NK-92 (cell line): ENCODE results near the gene MELTF.

Experiments used
- DNase-seq: peaks from one replicate; lab custom pipeline; 2025; ENCODE audit not compliant: unreplicated experiment; lab: John Stamatoyannopoulos, UW

The MELTF gene

GRCh38 chr3:196995027-196995426 is 34.6 kb downstream of the MELTF start:
- no peak for DNase-seq

GRCh38 chr3:196994056-196994455 is 35.6 kb downstream of the MELTF start:
- DNase-seq, result no peak

- no peak for DNase-seq
Observed at GRCh38 chr3:196992461-196993065, 37.1 kb downstream of the MELTF start.

GRCh38 chr3:196991581-196992460 is 37.8 kb downstream of the MELTF start:
- no peak for DNase-seq

- no peak for DNase-seq
Observed at GRCh38 chr3:196990601-196991007, 39.0 kb downstream of the MELTF start.

- no peak for DNase-seq
Observed at GRCh38 chr3:196989721-196990262, 39.8 kb downstream of the MELTF start.

GRCh38 chr3:196988241-196989029 is 41.2 kb downstream of the MELTF start:
- DNase-seq, result no peak

GRCh38 chr3:196987022-196987421 is 42.6 kb downstream of the MELTF start:
- DNase-seq, result no peak

GRCh38 chr3:196985954-196986885 is 43.4 kb downstream of the MELTF start:
- no peak for DNase-seq

GRCh38 chr3:196985298-196985697 is 44.3 kb downstream of the MELTF start:
- DNase-seq, result no peak

- DNase-seq, result no peak
Observed at GRCh38 chr3:196983186-196983585, 46.4 kb downstream of the MELTF start.

GRCh38 chr3:196981657-196982056 is 48.0 kb downstream of the MELTF start:
- DNase-seq, result no peak

GRCh38 chr3:196979545-196979944 is 50.1 kb downstream of the MELTF start:
- DNase-seq, result no peak

GRCh38 chr3:196976941-196977340 is 52.7 kb downstream of the MELTF start:
- DNase-seq, result no peak

GRCh38 chr3:196975349-196975748 is 54.3 kb downstream of the MELTF start:
- no peak for DNase-seq

- no peak for DNase-seq
Observed at GRCh38 chr3:196974661-196975060, 55.0 kb downstream of the MELTF start.

- DNase-seq, result no peak
Observed at GRCh38 chr3:196971094-196971698, 58.4 kb downstream of the MELTF start.

GRCh38 chr3:196970547-196971093 is 59.0 kb downstream of the MELTF start:
- DNase-seq, result no peak

GRCh38 chr3:196969660-196970546 is 59.7 kb downstream of the MELTF start:
- no peak for DNase-seq
